Esophagus muscularis mucosa (tissue), 3 donors: ENCODE results near the gene TMEM132A.

Source experiments
- CTCF ChIP-seq, 3 experiments: fragments of 200-600 bp in 2 of 3; fragments of 450-650 bp in 1 of 3; sonication (generic) in 2 of 3; IDR thresholded peaks; one replicate each; pipeline ENCODE4 v1.5.1; 2017 to 2019; ENCODE audit warnings: antibody characterized with exemption in 3 of 3, mild to moderate bottlenecking in 2 of 3, moderate library complexity in 1 of 3
- POLR2A ChIP-seq: fragments of 450-650 bp; IDR thresholded peaks from one replicate; pipeline ENCODE4 v1.6.1; 2017; ENCODE audit warnings: antibody characterized with exemption, moderate library complexity, mild to moderate bottlenecking, low read depth

- TF ChIP-seq POLR2A (no peak), CTCF (IDR thresholded peaks at IDR 0.05) (no peak)
Measured at GRCh38 chr11:60941371-60942119, 17.3 kb downstream of the TMEM132A start.
